Measurements from ENCODE around the gene CACNA1C.

GRCh38 chr12:2735432-2735831, 682.6 kb downstream of the CACNA1C start:
- TF ChIP-seq CTCF (conservative IDR thresholded peaks at IDR 0.05; ENCODE audit: low read depth, low read length), result no peak
- TF ChIP-seq POLR2A (IDR thresholded peaks at IDR 0.05; ENCODE audit: low read depth, low read length), result no peak
- no peak for TF ChIP-seq CHD1 (IDR thresholded peaks at IDR 0.05; ENCODE audit: low read depth, low read length)
- no peak for TF ChIP-seq CEBPB (IDR thresholded peaks at IDR 0.05; ENCODE audit: low read depth, low read length)
- no peak for TF ChIP-seq RCOR1 (IDR thresholded peaks at IDR 0.05; ENCODE audit: insufficient replicate concordance, low read length)
- TF ChIP-seq USF2 (IDR thresholded peaks at IDR 0.05; ENCODE audit: low read depth, low read length), result no peak
- TF ChIP-seq SMC3 (IDR thresholded peaks at IDR 0.05; ENCODE audit: low read depth, low read length), result no peak
- TF ChIP-seq RAD21 (IDR thresholded peaks at IDR 0.05; ENCODE audit: low read length), result no peak

Measured in IMR-90 (cell line).